NCI-H524 treated with DMSO at 0.1 percent for 48 hours (cell line): Measurements from ENCODE around the gene NKX2-1.
A peak's percentile ranks its signal among the peaks of the same experiment; 100 is the strongest.
"Not testable (repeated sequence)": the region's sequence is repeated elsewhere in the genome, so short reads cannot be mapped to it uniquely, and the experiment has no call there.

ENCODE experiments used
- DNase-seq: peaks from one replicate; lab custom pipeline; 2025; lab: John Stamatoyannopoulos, UW

The NKX2-1 gene

GRCh38 chr14:36505181-36505815, 14.7 kb downstream of the NKX2-1 start:
- DNase-seq: no peak

- DNase-seq: peak; percentile 61
Observed at GRCh38 chr14:36504771-36505175, 15.3 kb downstream of the NKX2-1 start.

- DNase-seq: no peak
Observed at GRCh38 chr14:36503771-36504741, 16.0 kb downstream of the NKX2-1 start.

- DNase-seq: peak; percentile 95
Observed at GRCh38 chr14:36502558-36503508, 17.2 kb downstream of the NKX2-1 start.

GRCh38 chr14:36498938-36499337, 21.1 kb downstream of the NKX2-1 start:
- DNase-seq: peak; percentile 68

- no peak for DNase-seq
Observed at GRCh38 chr14:36496346-36496745, 23.7 kb downstream of the NKX2-1 start.

GRCh38 chr14:36495666-36496065, 24.4 kb downstream of the NKX2-1 start:
- peak; percentile 61 for DNase-seq

GRCh38 chr14:36493761-36494160, 26.3 kb downstream of the NKX2-1 start:
- DNase-seq: peak; percentile 56

GRCh38 chr14:36485773-36486172, 34.3 kb downstream of the NKX2-1 start:
- DNase-seq: no peak

- no peak for DNase-seq
Observed at GRCh38 chr14:36479344-36479743, 40.7 kb downstream of the NKX2-1 start.

GRCh38 chr14:36478782-36479181, 41.2 kb downstream of the NKX2-1 start:
- DNase-seq: no peak

- DNase-seq: peak; percentile 45
Observed at GRCh38 chr14:36477266-36477665, 42.8 kb downstream of the NKX2-1 start.

- DNase-seq: not testable (repeated sequence)
Observed at GRCh38 chr14:36476061-36476460, 44.0 kb downstream of the NKX2-1 start.

GRCh38 chr14:36474593-36474992, 45.4 kb downstream of the NKX2-1 start:
- DNase-seq: no peak

GRCh38 chr14:36471431-36471830, 48.6 kb downstream of the NKX2-1 start:
- DNase-seq: no peak

GRCh38 chr14:36467332-36467731, 52.7 kb downstream of the NKX2-1 start:
- no peak for DNase-seq
